ENCODE results near the gene PECR. TPM values are rescaled to one million over a fixed set of nuclear protein-coding genes. Genes with fewer than 3 reads are reported as not detected.

The PECR gene
- total RNA-seq, 1 donor from 2014 or later = 19.0 TPM

DNA sequence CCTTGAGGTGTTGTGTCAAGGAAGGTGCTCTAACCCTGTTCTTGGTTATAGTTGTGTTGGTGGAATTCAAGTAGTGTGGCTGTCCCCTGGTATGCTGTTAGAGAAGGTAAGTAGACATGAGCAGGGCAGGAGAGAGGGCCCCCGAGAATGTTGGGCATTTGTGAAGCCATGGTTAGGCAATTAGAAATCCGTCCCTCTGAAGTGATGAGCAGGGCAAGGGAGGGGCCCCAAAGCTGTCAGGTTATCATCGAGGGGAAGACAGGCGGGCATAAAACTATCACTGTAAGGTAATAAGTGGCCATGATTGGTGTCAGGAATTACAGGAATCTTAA is 32.7 kb upstream of the PECR start:
- Mint-ChIP-seq H3K27me3 (no peaks in the 10 kb centered on the region), H3K4me1 (ENCODE audit: unreplicated experiment) (peaks cover 68% of the 10 kb centered on the region), H3K36me3 (peaks cover 44% of the 10 kb centered on the region), H3K4me3 (peak overlapping the region; percentile 90), H3K27ac (peak overlapping the region; percentile 99), H3K9me3 (no peaks in the 10 kb centered on the region)
- no peak for TF ChIP-seq CTCF (conservative IDR thresholded peaks at IDR 0.05)
- DNase-seq (ENCODE audit: extremely low spot score, unreplicated experiment) = no peak

DNA sequence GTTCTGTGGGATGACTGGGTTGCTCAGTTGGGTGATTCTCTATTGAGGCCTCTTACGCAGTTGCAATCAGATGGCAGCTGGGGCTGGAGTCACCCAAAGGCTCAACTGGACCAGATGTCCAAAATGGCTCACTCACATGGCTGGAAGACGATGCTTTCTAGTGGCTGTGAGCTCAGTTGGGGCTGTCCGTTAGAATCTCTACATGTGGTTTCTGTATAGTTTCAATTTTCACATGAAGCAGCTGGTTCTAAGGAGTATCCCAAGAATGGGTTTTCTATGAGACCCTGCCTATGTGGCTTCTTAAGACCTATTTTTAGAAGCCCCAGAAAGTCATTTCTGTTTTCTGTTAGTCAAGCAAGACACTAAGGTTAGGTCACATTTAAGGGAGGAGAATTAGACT is 32.0 kb upstream of the PECR start:
- H3K36me3 Mint-ChIP-seq = peaks cover 45% of the 10 kb centered on the region
- no peaks in the 10 kb centered on the region for H3K9me3 Mint-ChIP-seq
- H3K4me3 Mint-ChIP-seq = peak overlapping the region; percentile 11
- TF ChIP-seq CTCF (conservative IDR thresholded peaks at IDR 0.05) = no peak
- no peaks in the 10 kb centered on the region for H3K27me3 Mint-ChIP-seq
- no peak for DNase-seq (ENCODE audit: extremely low spot score, unreplicated experiment)
- H3K27ac Mint-ChIP-seq = peak overlapping the region; percentile 99
- H3K4me1 Mint-ChIP-seq (ENCODE audit: unreplicated experiment) = peaks cover 69% of the 10 kb centered on the region

DNA sequence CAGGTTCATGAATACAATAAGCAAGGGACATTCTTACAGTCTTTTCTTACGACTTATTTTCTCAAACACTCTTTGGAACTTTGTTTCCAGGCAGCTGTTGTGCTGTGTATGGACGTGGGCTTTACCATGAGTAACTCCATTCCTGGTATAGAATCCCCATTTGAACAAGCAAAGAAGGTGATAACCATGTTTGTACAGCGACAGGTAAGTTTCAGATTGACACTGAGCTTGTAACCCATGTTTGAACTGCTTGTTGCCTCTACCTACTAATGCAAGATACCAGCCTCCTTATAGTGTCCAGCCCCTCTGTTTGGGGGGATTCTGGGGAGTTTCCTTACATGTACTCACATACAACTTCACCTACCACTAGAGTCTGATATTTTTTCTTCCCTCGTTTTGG is 31.3 kb upstream of the PECR start:
- Mint-ChIP-seq H3K4me3 (peak overlapping the region; percentile 18), H3K36me3 (peaks cover 45% of the 10 kb centered on the region), H3K27me3 (no peaks in the 10 kb centered on the region)

DNA sequence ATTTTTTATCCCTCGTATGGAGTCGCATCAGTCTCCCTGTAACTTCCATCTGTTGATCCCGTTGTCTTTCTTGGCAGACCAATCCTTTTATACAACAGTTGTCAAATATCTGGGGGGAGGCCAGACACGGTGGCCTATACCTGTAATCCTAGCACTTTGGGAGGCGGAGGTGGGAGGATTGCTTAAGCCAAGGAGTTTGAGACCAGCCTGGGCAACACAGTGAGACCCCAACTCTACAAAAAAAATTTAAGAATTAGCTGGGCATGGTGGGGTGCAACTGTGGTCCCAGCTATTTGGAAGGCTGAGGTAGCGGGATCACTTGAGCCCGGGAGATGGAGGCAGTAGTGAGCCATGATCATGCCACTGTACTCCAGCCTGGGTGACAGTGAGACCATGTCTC is 29.5 kb upstream of the PECR start:
- Mint-ChIP-seq H3K4me3 (peak overlapping the region; percentile 100), H3K9me3 (no peaks in the 10 kb centered on the region), H3K27ac (peak overlapping the region; percentile 99), H3K27me3 (no peaks in the 10 kb centered on the region), H3K4me1 (ENCODE audit: unreplicated experiment) (peaks cover 64% of the 10 kb centered on the region), H3K36me3 (peaks cover 32% of the 10 kb centered on the region)
- no peak for DNase-seq (ENCODE audit: extremely low spot score, unreplicated experiment)
- no peak for TF ChIP-seq CTCF (conservative IDR thresholded peaks at IDR 0.05)

More for the DNA sequence above, 31.3 kb upstream of the PECR start:
- TF ChIP-seq CTCF (conservative IDR thresholded peaks at IDR 0.05) = no peak
- Mint-ChIP-seq H3K9me3 (no peaks in the 10 kb centered on the region), H3K4me1 (ENCODE audit: unreplicated experiment) (peaks cover 72% of the 10 kb centered on the region), H3K27ac (peak overlapping the region; percentile 99)
- no peak for DNase-seq (ENCODE audit: extremely low spot score, unreplicated experiment)

GRCh38 chr2:216110620-216111019 is 29.0 kb upstream of the PECR start:
- H3K36me3 Mint-ChIP-seq = peaks cover 31% of the 10 kb centered on the region
- TF ChIP-seq CTCF (conservative IDR thresholded peaks at IDR 0.05) = no peak
- no peaks in the 10 kb centered on the region for H3K9me3 Mint-ChIP-seq
- H3K27me3 Mint-ChIP-seq = no peaks in the 10 kb centered on the region
- peak overlapping the region; percentile 99 for H3K27ac Mint-ChIP-seq
- H3K4me1 Mint-ChIP-seq (ENCODE audit: unreplicated experiment) = peaks cover 62% of the 10 kb centered on the region
- DNase-seq (ENCODE audit: extremely low spot score, unreplicated experiment) = no peak
- peak overlapping the region; percentile 100 for H3K4me3 Mint-ChIP-seq
